CD4-positive, CD25-positive, alpha-beta regulatory T cell (primary cell): Measurements from ENCODE around the gene VWA3A. TPM values are rescaled to one million over a fixed set of nuclear protein-coding genes. Genes with fewer than 3 reads are reported as not detected.
A peak's percentile ranks its signal among the peaks of the same experiment; 100 is the strongest.
"Not testable (repeated sequence)": the region's sequence is repeated elsewhere in the genome, so short reads cannot be mapped to it uniquely, and the experiment has no call there.

Source experiments
- ATAC-seq, 2 donors: fragments of 150-1000 bp; cut with Tn5 transposase; one replicate each; pipeline ENCODE4 v1.10.0; 2021; ENCODE audit warnings: low read depth in 2 of 2, moderate number of reproducible peaks in 2 of 2, moderate library complexity in 1 of 2
- DNase-seq, 3 donors: peaks; one replicate each; pipeline versions ENCODE4 v3.0.0 to v3.0.0-alpha.2; 2012 to 2022; ENCODE audit warnings: mixed read lengths in 1 of 3
- H3K27ac ChIP-seq: one replicate; pipeline ENCODE4 v1.7.0; 2013; ENCODE audit warnings: mild to moderate bottlenecking, low read length; ENCODE audit not compliant: insufficient read depth, poor library complexity, severe bottlenecking
- H3K27me3 ChIP-seq: one replicate; pipeline ENCODE4 v1.7.0; 2013; ENCODE audit warnings: low read length; ENCODE audit not compliant: control insufficient read depth, insufficient read depth
- H3K36me3 ChIP-seq: one replicate; pipeline ENCODE4 v1.7.0; 2013; ENCODE audit warnings: mild to moderate bottlenecking, low read length, moderate library complexity; ENCODE audit not compliant: control insufficient read depth, insufficient read depth
- H3K4me1 ChIP-seq: 2 replicates; pipeline ENCODE4 v1.7.0; 2013; ENCODE audit warnings: mild to moderate bottlenecking, low read length; ENCODE audit not compliant: insufficient read depth, control insufficient read depth, poor library complexity, severe bottlenecking
- H3K4me3 ChIP-seq: one replicate; pipeline ENCODE4 v1.7.0; 2013; ENCODE audit warnings: low read depth, mild to moderate bottlenecking, low read length, moderate library complexity
- H3K9me3 ChIP-seq, 2 experiments: 1 replicate in 1 of 2; 2 replicates in 1 of 2; pipeline ENCODE4 v1.7.0; 2013; ENCODE audit warnings: low read length in 2 of 2, mild to moderate bottlenecking in 1 of 2, moderate library complexity in 1 of 2; ENCODE audit not compliant: control insufficient read depth in 2 of 2
- H3K27ac Mint-ChIP-seq, 3 donors: one replicate each; pipeline ENCODE4 v1.8.0; 2020 to 2022; ENCODE audit warnings: mild to moderate bottlenecking in 3 of 3, mixed read lengths in 3 of 3, moderate library complexity in 2 of 3
- H3K27me3 Mint-ChIP-seq: one replicate; pipeline ENCODE4 v1.8.0; 2022; ENCODE audit warnings: mild to moderate bottlenecking, mixed read lengths
- H3K36me3 Mint-ChIP-seq: one replicate; pipeline ENCODE4 v1.8.0; 2020; ENCODE audit warnings: mixed read lengths
- H3K4me1 Mint-ChIP-seq, 4 donors: one replicate each; pipeline ENCODE4 v1.8.0; 2020 to 2022; ENCODE audit warnings: mixed read lengths in 4 of 4, mild to moderate bottlenecking in 1 of 4
- H3K4me3 Mint-ChIP-seq, 4 donors: one replicate each; pipeline ENCODE4 v1.8.0; 2020 to 2022; ENCODE audit warnings: mild to moderate bottlenecking in 4 of 4, mixed read lengths in 4 of 4, moderate library complexity in 3 of 4
- H3K9me3 Mint-ChIP-seq, 7 donors: one replicate each; pipeline ENCODE4 v1.8.0; 2020 to 2022; ENCODE audit warnings: mixed read lengths in 7 of 7, mild to moderate bottlenecking in 3 of 7, moderate library complexity in 2 of 7
- polyA plus RNA-seq, 4 donors: library from polyadenylated mRNA; unstranded; fragments of 300-500 nt; fragmentation: Illumina TruSeq; gene quantifications; one replicate each; pipeline ENCODE4 v1.2.3, GENCODE V29; 2021
- total RNA-seq: library from RNA; stranded (reverse); gene quantifications from one replicate; pipeline ENCODE4 v1.2.3, GENCODE V29; 2022

The VWA3A gene
- total and polyA plus RNA-seq, 5 donors from 2014 or later = 0.37 TPM; not detected in 4

- peaks cover 3% of the 10 kb centered on the region for H3K27me3 ChIP-seq
- H3K4me1 ChIP-seq = no peaks in the 10 kb centered on the region
- H3K36me3 ChIP-seq = no peaks in the 10 kb centered on the region
- H3K4me3 Mint-ChIP-seq = no peak overlapping the region
- peaks cover 0 to 3% (median 0%) of the 10 kb centered on the region in 7 donors for H3K9me3 Mint-ChIP-seq
- no peaks in the 10 kb centered on the region for H3K4me1 Mint-ChIP-seq
- no peaks in the 10 kb centered on the region for H3K36me3 Mint-ChIP-seq
- no peak overlapping the region for H3K27ac ChIP-seq
- no peak for ATAC-seq
- no peak overlapping the region for H3K27ac Mint-ChIP-seq
- no peaks in the 10 kb centered on the region for H3K9me3 ChIP-seq
- no peak for DNase-seq
- H3K27me3 Mint-ChIP-seq = peaks cover 7% of the 10 kb centered on the region
- no peak overlapping the region for H3K4me3 ChIP-seq
Observed at GRCh38 chr16:22126037-22126558, 33.8 kb downstream of the VWA3A start.

- not testable (repeated sequence) for H3K27me3 Mint-ChIP-seq
Observed at GRCh38 chr16:22128537-22128936, 36.2 kb downstream of the VWA3A start.

DNA sequence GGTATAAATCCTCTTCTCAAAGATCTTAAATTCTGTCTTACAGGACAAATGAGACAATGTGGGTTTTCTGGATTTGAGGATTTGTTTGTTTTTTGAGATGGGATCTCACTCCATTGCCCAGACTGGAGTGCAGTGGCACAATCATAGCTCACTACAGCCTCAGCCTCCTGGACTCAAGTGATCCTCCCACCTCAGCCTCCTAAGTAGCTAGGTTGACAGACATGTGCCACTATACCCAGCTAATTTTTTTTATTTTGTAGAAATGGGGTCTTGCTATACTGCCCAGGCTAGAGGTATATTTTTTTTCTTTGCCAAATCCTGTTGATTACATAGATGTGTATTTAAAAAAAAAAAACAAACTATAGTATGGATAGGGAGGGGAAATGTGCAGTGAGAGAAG, 38.2 kb downstream of the VWA3A start:
- H3K4me3 ChIP-seq = no peak overlapping the region
- no peaks in the 10 kb centered on the region for H3K36me3 Mint-ChIP-seq
- no peak for ATAC-seq

More at GRCh38 chr16:22128537-22128936, 36.2 kb downstream of the VWA3A start:
- H3K27me3 ChIP-seq, H3K27ac Mint-ChIP-seq, H3K27ac ChIP-seq, H3K4me1 Mint-ChIP-seq, H3K36me3 Mint-ChIP-seq, H3K4me3 Mint-ChIP-seq, H3K9me3 ChIP-seq, H3K4me1 ChIP-seq, DNase-seq, H3K9me3 Mint-ChIP-seq, H3K4me3 ChIP-seq, ATAC-seq, H3K36me3 ChIP-seq: not testable (repeated sequence)

DNA sequence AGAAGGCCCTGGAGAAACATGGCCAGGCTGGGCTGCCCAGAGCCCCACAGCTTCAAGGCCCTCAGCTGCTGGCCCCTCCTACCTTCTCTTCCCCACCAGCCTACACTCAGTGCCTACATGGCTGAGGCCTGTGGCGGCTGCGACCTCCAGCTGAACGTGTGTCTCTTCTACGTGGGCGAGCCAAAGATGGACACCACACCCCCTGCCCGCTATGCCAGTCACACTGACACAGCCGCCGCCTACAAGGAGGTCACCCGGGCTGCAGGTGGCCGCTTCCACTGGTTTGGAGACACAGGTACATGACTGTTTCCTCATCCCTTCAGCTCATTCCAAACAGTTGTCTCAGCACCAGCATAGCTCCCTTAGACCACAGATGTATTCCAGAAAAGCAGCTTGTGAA, 40.5 kb downstream of the VWA3A start:
- peaks cover 27% of the 10 kb centered on the region for H3K27me3 Mint-ChIP-seq
- H3K4me3 Mint-ChIP-seq = no peak overlapping the region
- H3K27ac Mint-ChIP-seq = no peak overlapping the region
- no peak overlapping the region for H3K4me3 ChIP-seq
- H3K36me3 Mint-ChIP-seq = no peaks in the 10 kb centered on the region
- no peaks in the 10 kb centered on the region for H3K9me3 ChIP-seq
- peaks cover 0 to 3% (median 0%) of the 10 kb centered on the region in 7 donors for H3K9me3 Mint-ChIP-seq
- H3K4me1 ChIP-seq = no peaks in the 10 kb centered on the region
- peaks cover 2% of the 10 kb centered on the region for H3K27me3 ChIP-seq
- ATAC-seq (no peak), DNase-seq (no peak)
- no peak overlapping the region for H3K27ac ChIP-seq
- H3K36me3 ChIP-seq = no peaks in the 10 kb centered on the region
- H3K4me1 Mint-ChIP-seq = no peaks in the 10 kb centered on the region

More for the DNA sequence above, 38.2 kb downstream of the VWA3A start:
- Mint-ChIP-seq H3K4me3 (no peak overlapping the region), H3K9me3 (peaks cover 0 to 3% (median 0%) of the 10 kb centered on the region in 7 donors), H3K27ac (no peak overlapping the region), H3K27me3 (peaks cover 9% of the 10 kb centered on the region), H3K4me1 (no peaks in the 10 kb centered on the region)
- no peak for DNase-seq
- Histone ChIP-seq H3K27ac (no peak overlapping the region), H3K27me3 (peaks cover 3% of the 10 kb centered on the region), H3K9me3 (no peaks in the 10 kb centered on the region), H3K36me3 (no peaks in the 10 kb centered on the region), H3K4me1 (no peaks in the 10 kb centered on the region)

GRCh38 chr16:22138482-22138881, 46.1 kb downstream of the VWA3A start:
- Mint-ChIP-seq H3K36me3 (no peaks in the 10 kb centered on the region), H3K27me3 (peaks cover 26% of the 10 kb centered on the region), H3K4me1 (no peaks in the 10 kb centered on the region), H3K27ac (no peak overlapping the region), H3K9me3 (peaks cover 0 to 2% (median 0%) of the 10 kb centered on the region in 7 donors), H3K4me3 (no peak overlapping the region)
- Histone ChIP-seq H3K27me3 (no peaks in the 10 kb centered on the region), H3K36me3 (no peaks in the 10 kb centered on the region), H3K4me1 (no peaks in the 10 kb centered on the region), H3K4me3 (no peak overlapping the region), H3K9me3 (no peaks in the 10 kb centered on the region), H3K27ac (no peak overlapping the region)
- no peak for DNase-seq
- ATAC-seq = no peak

DNA sequence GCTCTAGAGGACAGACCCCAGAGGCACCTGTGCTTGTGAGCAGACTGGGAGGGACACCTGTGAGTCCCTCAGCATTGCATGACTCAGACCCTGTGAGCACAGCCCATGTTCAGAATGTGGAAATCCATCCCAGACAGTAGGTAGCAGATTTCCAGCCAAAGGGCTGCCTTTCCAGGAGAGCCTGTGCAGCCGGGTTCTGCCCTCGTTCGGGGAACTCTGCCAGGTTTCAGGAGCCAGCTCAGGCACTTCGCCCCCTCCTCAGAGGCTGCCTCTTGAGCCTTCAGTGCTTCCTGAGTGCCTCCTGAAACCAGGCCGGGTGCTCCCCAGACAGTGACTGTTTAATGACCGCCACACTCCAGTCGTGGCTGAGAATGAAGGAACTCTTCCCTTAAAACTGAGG, 46.7 kb downstream of the VWA3A start:
- Histone ChIP-seq H3K27me3 (no peaks in the 10 kb centered on the region), H3K36me3 (no peaks in the 10 kb centered on the region), H3K27ac (no peak overlapping the region), H3K9me3 (no peaks in the 10 kb centered on the region), H3K4me3 (no peak overlapping the region), H3K4me1 (no peaks in the 10 kb centered on the region)
- no peaks in the 10 kb centered on the region for H3K4me1 Mint-ChIP-seq
- peaks cover 0 to 2% (median 0%) of the 10 kb centered on the region in 7 donors for H3K9me3 Mint-ChIP-seq
- no peak for DNase-seq
- H3K36me3 Mint-ChIP-seq = no peaks in the 10 kb centered on the region
- no peak for ATAC-seq
- no peak overlapping the region for H3K4me3 Mint-ChIP-seq
- H3K27ac Mint-ChIP-seq = no peak overlapping the region
- H3K27me3 Mint-ChIP-seq = peaks cover 26% of the 10 kb centered on the region

- Mint-ChIP-seq H3K4me3 (peak overlapping the region in 1 of 4 donors; percentile 5), H3K27ac (no peak overlapping the region), H3K4me1 (no peaks in the 10 kb centered on the region), H3K9me3 (peaks cover 0 to 2% (median 0%) of the 10 kb centered on the region in 7 donors), H3K27me3 (peaks cover 30% of the 10 kb centered on the region), H3K36me3 (no peaks in the 10 kb centered on the region)
- ATAC-seq = no peak
- Histone ChIP-seq H3K4me3 (no peak overlapping the region), H3K4me1 (no peaks in the 10 kb centered on the region), H3K27me3 (no peaks in the 10 kb centered on the region), H3K9me3 (no peaks in the 10 kb centered on the region), H3K36me3 (no peaks in the 10 kb centered on the region), H3K27ac (no peak overlapping the region)
- DNase-seq = no peak
Observed at GRCh38 chr16:22139732-22140131, 47.4 kb downstream of the VWA3A start.

DNA sequence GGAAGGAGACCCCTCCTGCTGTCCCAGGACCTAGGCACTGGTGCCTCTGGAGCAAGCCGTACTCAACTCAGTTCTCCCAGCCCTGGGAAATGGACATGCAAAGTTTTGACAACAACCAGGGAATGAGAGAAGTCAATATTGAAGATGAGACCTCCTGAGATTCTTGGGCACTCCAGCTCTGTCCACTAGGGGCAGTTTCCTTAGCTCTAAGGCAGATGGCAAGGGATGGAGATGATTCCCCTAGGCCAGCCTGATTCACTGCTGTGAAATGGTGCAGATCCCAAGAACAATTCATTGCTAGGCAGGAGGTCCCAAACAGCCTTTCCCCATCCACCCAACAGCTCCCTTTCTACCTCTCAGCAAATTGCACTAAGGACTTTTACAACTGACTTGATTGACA, 49.4 kb downstream of the VWA3A start:
- Mint-ChIP-seq H3K4me1 (no peaks in the 10 kb centered on the region), H3K4me3 (no peak overlapping the region), H3K36me3 (no peaks in the 10 kb centered on the region), H3K27me3 (peaks cover 22% of the 10 kb centered on the region), H3K9me3 (peaks cover 0 to 2% (median 0%) of the 10 kb centered on the region in 7 donors), H3K27ac (no peak overlapping the region)
- H3K9me3 ChIP-seq = no peaks in the 10 kb centered on the region
- no peak overlapping the region for H3K4me3 ChIP-seq
- peak in 1 of 3 donors; percentile 4 for DNase-seq
- H3K4me1 ChIP-seq = no peaks in the 10 kb centered on the region
- ATAC-seq = no peak
- H3K27me3 ChIP-seq = no peaks in the 10 kb centered on the region
- no peaks in the 10 kb centered on the region for H3K36me3 ChIP-seq
- H3K27ac ChIP-seq = no peak overlapping the region
